BE2C (cell line): ENCODE measurements around the gene APBB2.
"Not testable (repeated sequence)": the region's sequence is repeated elsewhere in the genome, so short reads cannot be mapped to it uniquely, and the experiment has no call there.

Experiments used
- DNase-seq: peaks from one replicate; pipeline ENCODE4 v3.0.0-alpha.2; 2020
- H3K27me3 ChIP-seq: fragments of 250-450 bp; sonication (Bioruptor Pico); 2 replicates; pipeline ENCODE4 v1.5.1; 2020; ENCODE audit warnings: mild to moderate bottlenecking
- H3K36me3 ChIP-seq: fragments of 250-450 bp; sonication (Bioruptor Pico); 2 replicates; pipeline ENCODE4 v1.5.1; 2020; ENCODE audit warnings: mild to moderate bottlenecking
- H3K4me1 ChIP-seq: fragments of 250-450 bp; sonication (Bioruptor Pico); 2 replicates; pipeline ENCODE4 v1.5.1; 2020
- H3K4me3 ChIP-seq: 2 replicates; pipeline ENCODE4 v1.5.1; 2011; ENCODE audit warnings: low read depth, low read length
- H3K9me3 ChIP-seq: fragments of 250-450 bp; sonication (Bioruptor Pico); 2 replicates; pipeline ENCODE4 v1.5.1; 2020
- TF ChIP-seq, protein P1 (sequence below): IDR thresholded peaks from 2 replicates; pipeline ENCODE4 v1.5.1; 2012; ENCODE audit warnings: mild to moderate bottlenecking, low read depth, low read length

The APBB2 gene

GRCh38 chr4:41052287-41052686 lies 162.1 kb downstream of the APBB2 start:
- no peak for DNase-seq
- Histone ChIP-seq H3K27me3 (no peaks in the 10 kb centered on the region), H3K4me3 (no peak overlapping the region), H3K9me3 (no peaks in the 10 kb centered on the region), H3K36me3 (no peaks in the 10 kb centered on the region), H3K4me1 (no peaks in the 10 kb centered on the region)
- TF ChIP-seq, protein P1, sequence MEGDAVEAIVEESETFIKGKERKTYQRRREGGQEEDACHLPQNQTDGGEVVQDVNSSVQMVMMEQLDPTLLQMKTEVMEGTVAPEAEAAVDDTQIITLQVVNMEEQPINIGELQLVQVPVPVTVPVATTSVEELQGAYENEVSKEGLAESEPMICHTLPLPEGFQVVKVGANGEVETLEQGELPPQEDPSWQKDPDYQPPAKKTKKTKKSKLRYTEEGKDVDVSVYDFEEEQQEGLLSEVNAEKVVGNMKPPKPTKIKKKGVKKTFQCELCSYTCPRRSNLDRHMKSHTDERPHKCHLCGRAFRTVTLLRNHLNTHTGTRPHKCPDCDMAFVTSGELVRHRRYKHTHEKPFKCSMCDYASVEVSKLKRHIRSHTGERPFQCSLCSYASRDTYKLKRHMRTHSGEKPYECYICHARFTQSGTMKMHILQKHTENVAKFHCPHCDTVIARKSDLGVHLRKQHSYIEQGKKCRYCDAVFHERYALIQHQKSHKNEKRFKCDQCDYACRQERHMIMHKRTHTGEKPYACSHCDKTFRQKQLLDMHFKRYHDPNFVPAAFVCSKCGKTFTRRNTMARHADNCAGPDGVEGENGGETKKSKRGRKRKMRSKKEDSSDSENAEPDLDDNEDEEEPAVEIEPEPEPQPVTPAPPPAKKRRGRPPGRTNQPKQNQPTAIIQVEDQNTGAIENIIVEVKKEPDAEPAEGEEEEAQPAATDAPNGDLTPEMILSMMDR, result no peak

DNA sequence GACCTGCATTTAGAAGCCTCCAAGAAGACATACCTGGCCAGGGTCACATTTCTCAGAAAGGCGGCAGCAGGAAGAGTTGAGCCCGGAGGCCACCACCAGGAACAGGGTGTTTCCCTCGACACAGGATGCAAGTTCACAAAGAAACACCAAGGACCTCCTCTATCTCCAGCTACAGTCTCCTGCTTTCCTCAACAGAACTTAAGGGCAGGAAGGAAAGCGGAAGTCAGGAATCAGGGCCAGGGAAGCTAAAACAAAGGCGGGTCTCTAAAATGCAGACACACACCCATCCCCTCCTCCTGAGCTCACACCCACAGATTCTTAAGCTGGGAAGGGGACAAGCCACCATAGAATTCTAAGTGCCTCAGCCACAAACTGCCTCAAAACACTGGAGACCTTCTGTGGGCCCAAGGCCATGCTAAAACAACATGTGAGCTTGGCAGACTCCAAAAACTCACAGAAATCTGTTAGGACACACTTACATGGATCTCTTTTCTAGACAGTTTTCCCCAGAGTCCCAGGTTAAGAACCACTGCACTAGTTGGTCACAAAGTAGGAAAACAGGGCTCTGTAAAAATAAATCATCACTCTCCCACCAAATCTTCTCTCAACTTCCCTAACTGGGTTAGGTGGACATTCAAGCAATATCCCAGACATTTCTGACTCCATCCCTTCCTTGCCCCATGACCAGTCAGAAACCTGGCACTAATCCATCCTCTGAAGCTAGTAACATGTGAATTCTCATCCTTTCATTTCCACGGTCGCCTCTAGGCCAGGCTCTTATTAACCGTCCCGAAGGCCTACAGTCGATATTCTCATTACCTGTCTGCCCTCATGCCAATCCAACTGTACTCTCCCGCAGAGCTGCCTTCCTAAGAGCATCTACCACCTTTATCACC lies 163.2 kb downstream of the APBB2 start:
- H3K9me3 ChIP-seq, result no peaks in the 10 kb centered on the region
- H3K36me3 ChIP-seq, result no peaks in the 10 kb centered on the region
- H3K4me1 ChIP-seq, result no peaks in the 10 kb centered on the region
- DNase-seq, result no peak
- no peaks in the 10 kb centered on the region for H3K27me3 ChIP-seq
- TF ChIP-seq, protein P1, result no peak
- H3K4me3 ChIP-seq, result no peak overlapping the region

- no peaks in the 10 kb centered on the region for H3K27me3 ChIP-seq
- no peaks in the 10 kb centered on the region for H3K9me3 ChIP-seq
- TF ChIP-seq, protein P1, result no peak
- H3K4me1 ChIP-seq, result no peaks in the 10 kb centered on the region
- H3K36me3 ChIP-seq, result no peaks in the 10 kb centered on the region
- DNase-seq, result no peak
- H3K4me3 ChIP-seq, result no peak overlapping the region
These were observed 164.2 kb downstream of the APBB2 start for GRCh38 chr4:41050116-41050515.

GRCh38 chr4:41049176-41049575 lies 165.2 kb downstream of the APBB2 start:
- not testable (repeated sequence) for DNase-seq, H3K9me3 ChIP-seq, H3K4me3 ChIP-seq, H3K36me3 ChIP-seq, H3K27me3 ChIP-seq, H3K4me1 ChIP-seq

DNA sequence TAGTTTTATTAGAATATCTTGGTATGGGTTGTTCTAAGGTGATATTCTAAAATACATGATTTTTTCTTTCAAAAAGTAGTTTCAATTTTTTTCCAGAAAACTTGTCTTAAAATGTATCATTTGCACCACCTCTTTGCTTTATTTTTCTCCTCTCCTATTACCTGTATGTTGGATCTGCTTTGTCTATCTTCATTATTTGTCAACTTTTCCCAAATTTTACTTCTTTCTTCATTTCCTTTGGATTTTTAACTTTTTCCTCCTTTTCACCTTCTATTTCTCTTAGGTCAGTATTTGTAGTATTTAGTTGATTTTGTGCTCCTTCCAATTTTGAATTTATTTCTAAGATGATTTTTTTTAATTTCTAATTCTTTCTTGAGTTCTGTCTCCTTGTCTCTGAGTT lies 169.6 kb downstream of the APBB2 start:
- DNase-seq, result no peak
- TF ChIP-seq, protein P1, result no peak
- H3K4me3 ChIP-seq, result no peak overlapping the region
- H3K4me1 ChIP-seq, result no peaks in the 10 kb centered on the region
- H3K9me3 ChIP-seq, result no peaks in the 10 kb centered on the region
- H3K27me3 ChIP-seq, result no peaks in the 10 kb centered on the region
- H3K36me3 ChIP-seq, result no peaks in the 10 kb centered on the region

DNA sequence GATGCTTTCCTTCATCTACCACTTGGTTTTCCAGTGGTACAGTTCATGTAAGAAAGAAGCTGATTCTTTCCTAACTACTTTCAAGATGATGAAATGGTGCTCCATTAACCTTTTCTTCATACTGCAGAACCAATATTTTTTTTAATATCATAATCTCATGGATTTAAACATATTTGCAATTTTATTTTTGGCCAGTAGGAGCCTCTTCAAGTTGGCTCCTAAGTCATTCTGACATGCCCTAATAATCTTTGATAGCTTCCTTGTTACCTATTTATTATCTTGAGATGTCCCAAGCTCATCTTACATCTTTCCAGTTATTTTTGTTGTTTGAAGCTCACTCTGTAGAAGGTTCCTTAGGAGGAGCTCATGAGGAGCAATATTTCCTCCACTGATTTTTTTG lies 170.2 kb downstream of the APBB2 start:
- TF ChIP-seq, protein P1, result peak; percentile 14; the same call in 1 of the 2 replicates
- Histone ChIP-seq H3K36me3 (no peaks in the 10 kb centered on the region), H3K4me1 (no peaks in the 10 kb centered on the region), H3K9me3 (no peaks in the 10 kb centered on the region), H3K4me3 (no peak overlapping the region), H3K27me3 (no peaks in the 10 kb centered on the region)
- DNase-seq, result no peak
